ENCODE measurements around the gene TEAD4. TPM values are rescaled to one million over a fixed set of nuclear protein-coding genes. Genes with fewer than 3 reads are reported as not detected.
A peak's percentile ranks its signal among the peaks of the same experiment; 100 is the strongest.

The TEAD4 gene
- total and polyA plus RNA-seq, 2 donors = 1.6 to 15.1 TPM

GRCh38 chr12:3032161-3032560 lies 73.0 kb downstream of the TEAD4 start:
- WGBS = 94% methylated on average over 12 of the region's 12 CpGs
- H3K27ac ChIP-seq (ENCODE audit: low read depth in 1 of 2, low read length in 1 of 2) = no peak overlapping the region
- H3K36me3 ChIP-seq (ENCODE audit: control insufficient read depth in 2 of 2, insufficient read depth in 2 of 2, low read length in 1 of 2) = no peaks in the 10 kb centered on the region
- H3K4me3 ChIP-seq (ENCODE audit: low read length in 2 of 2) = no peak overlapping the region
- no peaks in the 10 kb centered on the region for H3K9me3 ChIP-seq (ENCODE audit: control insufficient read depth in 2 of 2, insufficient read depth in 1 of 2, low read length in 1 of 2)
- no peak for DNase-seq (ENCODE audit: low read depth in 6 of 9, low spot score in 9 of 9)
- H3K4me1 ChIP-seq (ENCODE audit: control insufficient read depth in 2 of 2, insufficient read depth in 2 of 2, low read length in 2 of 2) = no peaks in the 10 kb centered on the region
- no peaks in the 10 kb centered on the region for H3K27me3 ChIP-seq (ENCODE audit: control insufficient read depth in 2 of 2, insufficient read depth in 1 of 2, low read length in 1 of 2)

GRCh38 chr12:3032770-3033538 lies 73.8 kb downstream of the TEAD4 start:
- H3K4me3 ChIP-seq (ENCODE audit: low read length in 2 of 2) = no peak overlapping the region
- no peaks in the 10 kb centered on the region for H3K9me3 ChIP-seq (ENCODE audit: control insufficient read depth in 2 of 2, insufficient read depth in 1 of 2, low read length in 1 of 2)
- H3K4me1 ChIP-seq (ENCODE audit: control insufficient read depth in 2 of 2, insufficient read depth in 2 of 2, low read length in 2 of 2) = no peaks in the 10 kb centered on the region
- DNase-seq (ENCODE audit: low read depth in 6 of 9, low spot score in 9 of 9) = no peak
- no peak overlapping the region for H3K27ac ChIP-seq (ENCODE audit: low read depth in 1 of 2, low read length in 1 of 2)
- no peaks in the 10 kb centered on the region for H3K36me3 ChIP-seq (ENCODE audit: control insufficient read depth in 2 of 2, insufficient read depth in 2 of 2, low read length in 1 of 2)
- H3K27me3 ChIP-seq (ENCODE audit: control insufficient read depth in 2 of 2, insufficient read depth in 1 of 2, low read length in 1 of 2) = no peaks in the 10 kb centered on the region
- WGBS = 86% methylated on average over 27 of the region's 27 CpGs

- no peaks in the 10 kb centered on the region for H3K27me3 ChIP-seq (ENCODE audit: control insufficient read depth in 2 of 2, insufficient read depth in 1 of 2, low read length in 1 of 2)
- H3K4me1 ChIP-seq (ENCODE audit: control insufficient read depth in 2 of 2, insufficient read depth in 2 of 2, low read length in 2 of 2) = no peaks in the 10 kb centered on the region
- DNase-seq (ENCODE audit: low read depth in 6 of 9, low spot score in 9 of 9) = no peak
- no peaks in the 10 kb centered on the region for H3K36me3 ChIP-seq (ENCODE audit: control insufficient read depth in 2 of 2, insufficient read depth in 2 of 2, low read length in 1 of 2)
- WGBS = 89% methylated on average over 8 of the region's 8 CpGs
- no peak overlapping the region for H3K4me3 ChIP-seq (ENCODE audit: low read length in 2 of 2)
- H3K27ac ChIP-seq (ENCODE audit: low read depth in 1 of 2, low read length in 1 of 2) = no peak overlapping the region
- no peaks in the 10 kb centered on the region for H3K9me3 ChIP-seq (ENCODE audit: control insufficient read depth in 2 of 2, insufficient read depth in 1 of 2, low read length in 1 of 2)
These were observed 74.3 kb downstream of the TEAD4 start for GRCh38 chr12:3033539-3033867.

GRCh38 chr12:3034067-3034750 lies 75.0 kb downstream of the TEAD4 start:
- Histone ChIP-seq H3K4me3 (ENCODE audit: low read length in 2 of 2) (no peak overlapping the region), H3K27me3 (ENCODE audit: control insufficient read depth in 2 of 2, insufficient read depth in 1 of 2, low read length in 1 of 2) (no peaks in the 10 kb centered on the region), H3K4me1 (ENCODE audit: control insufficient read depth in 2 of 2, insufficient read depth in 2 of 2, low read length in 2 of 2) (no peaks in the 10 kb centered on the region), H3K9me3 (ENCODE audit: control insufficient read depth in 2 of 2, insufficient read depth in 1 of 2, low read length in 1 of 2) (no peaks in the 10 kb centered on the region), H3K36me3 (ENCODE audit: control insufficient read depth in 2 of 2, insufficient read depth in 2 of 2, low read length in 1 of 2) (no peaks in the 10 kb centered on the region), H3K27ac (ENCODE audit: low read depth in 1 of 2, low read length in 1 of 2) (no peak overlapping the region)
- 46% methylated on average over 10 of the region's 10 CpGs for WGBS
- DNase-seq (ENCODE audit: low read depth in 6 of 9, low spot score in 9 of 9) = peak in 5 of 9 donors; percentile 3 to 43 (median 22)

GRCh38 chr12:3035171-3035570 lies 76.0 kb downstream of the TEAD4 start:
- Histone ChIP-seq H3K27ac (ENCODE audit: low read depth in 1 of 2, low read length in 1 of 2) (no peak overlapping the region), H3K4me1 (ENCODE audit: control insufficient read depth in 2 of 2, insufficient read depth in 2 of 2, low read length in 2 of 2) (no peaks in the 10 kb centered on the region), H3K9me3 (ENCODE audit: control insufficient read depth in 2 of 2, insufficient read depth in 1 of 2, low read length in 1 of 2) (no peaks in the 10 kb centered on the region), H3K36me3 (ENCODE audit: control insufficient read depth in 2 of 2, insufficient read depth in 2 of 2, low read length in 1 of 2) (no peaks in the 10 kb centered on the region), H3K4me3 (ENCODE audit: low read length in 2 of 2) (no peak overlapping the region), H3K27me3 (ENCODE audit: control insufficient read depth in 2 of 2, insufficient read depth in 1 of 2, low read length in 1 of 2) (no peaks in the 10 kb centered on the region)
- WGBS = 96% methylated on average over 5 of the region's 5 CpGs
- no peak for DNase-seq (ENCODE audit: low read depth in 6 of 9, low spot score in 9 of 9)

- H3K4me1 ChIP-seq (ENCODE audit: control insufficient read depth in 2 of 2, insufficient read depth in 2 of 2, low read length in 2 of 2) = no peaks in the 10 kb centered on the region
- 90% methylated on average over 16 of the region's 16 CpGs for WGBS
- H3K27me3 ChIP-seq (ENCODE audit: control insufficient read depth in 2 of 2, insufficient read depth in 1 of 2, low read length in 1 of 2) = no peaks in the 10 kb centered on the region
- H3K4me3 ChIP-seq (ENCODE audit: low read length in 2 of 2) = no peak overlapping the region
- no peak for DNase-seq (ENCODE audit: low read depth in 6 of 9, low spot score in 9 of 9)
- H3K27ac ChIP-seq (ENCODE audit: low read depth in 1 of 2, low read length in 1 of 2) = no peak overlapping the region
- no peaks in the 10 kb centered on the region for H3K9me3 ChIP-seq (ENCODE audit: control insufficient read depth in 2 of 2, insufficient read depth in 1 of 2, low read length in 1 of 2)
- no peaks in the 10 kb centered on the region for H3K36me3 ChIP-seq (ENCODE audit: control insufficient read depth in 2 of 2, insufficient read depth in 2 of 2, low read length in 1 of 2)
These were observed 76.9 kb downstream of the TEAD4 start for GRCh38 chr12:3035815-3036702.

GRCh38 chr12:3036901-3037600 lies 77.9 kb downstream of the TEAD4 start:
- H3K4me1 ChIP-seq (ENCODE audit: control insufficient read depth in 2 of 2, insufficient read depth in 2 of 2, low read length in 2 of 2) = no peaks in the 10 kb centered on the region
- H3K36me3 ChIP-seq (ENCODE audit: control insufficient read depth in 2 of 2, insufficient read depth in 2 of 2, low read length in 1 of 2) = no peaks in the 10 kb centered on the region
- DNase-seq (ENCODE audit: low read depth in 6 of 9, low spot score in 9 of 9) = no peak
- no peaks in the 10 kb centered on the region for H3K27me3 ChIP-seq (ENCODE audit: control insufficient read depth in 2 of 2, insufficient read depth in 1 of 2, low read length in 1 of 2)
- 91% methylated on average over 12 of the region's 12 CpGs for WGBS
- H3K9me3 ChIP-seq (ENCODE audit: control insufficient read depth in 2 of 2, insufficient read depth in 1 of 2, low read length in 1 of 2) = no peaks in the 10 kb centered on the region
- no peak overlapping the region for H3K27ac ChIP-seq (ENCODE audit: low read depth in 1 of 2, low read length in 1 of 2)
- no peak overlapping the region for H3K4me3 ChIP-seq (ENCODE audit: low read length in 2 of 2)

GRCh38 chr12:3038166-3038565 lies 79.0 kb downstream of the TEAD4 start:
- 97% methylated on average over 7 of the region's 7 CpGs for WGBS

More at GRCh38 chr12:3038166-3038565, 79.0 kb downstream of the TEAD4 start:
- H3K36me3 ChIP-seq (ENCODE audit: control insufficient read depth in 2 of 2, insufficient read depth in 2 of 2, low read length in 1 of 2) = no peaks in the 10 kb centered on the region
- no peaks in the 10 kb centered on the region for H3K4me1 ChIP-seq (ENCODE audit: control insufficient read depth in 2 of 2, insufficient read depth in 2 of 2, low read length in 2 of 2)
- H3K4me3 ChIP-seq (ENCODE audit: low read length in 2 of 2) = no peak overlapping the region
- no peak overlapping the region for H3K27ac ChIP-seq (ENCODE audit: low read depth in 1 of 2, low read length in 1 of 2)
- no peaks in the 10 kb centered on the region for H3K9me3 ChIP-seq (ENCODE audit: control insufficient read depth in 2 of 2, insufficient read depth in 1 of 2, low read length in 1 of 2)
- no peak for DNase-seq (ENCODE audit: low read depth in 6 of 9, low spot score in 9 of 9)
- H3K27me3 ChIP-seq (ENCODE audit: control insufficient read depth in 2 of 2, insufficient read depth in 1 of 2, low read length in 1 of 2) = peaks cover 0 to 6% of the 10 kb centered on the region in 2 donors

Measured in thymus (tissue), 11 donors.